Tibial nerve (tissue), 4 donors: ENCODE data around the gene RASAL1. TPM values are rescaled to one million over a fixed set of nuclear protein-coding genes. Genes with fewer than 3 reads are reported as not detected.

Experiments used
- DNase-seq, 2 donors: peaks; one replicate each; pipeline ENCODE4 v3.0.0-alpha.2; 2019; ENCODE audit warnings: low spot score in 2 of 2
- H3K27ac ChIP-seq, 4 donors: fragments of 200-600 bp; sonication (generic) in 3 of 4; one replicate each; pipeline ENCODE4 v1.5.1; 2017 to 2019; ENCODE audit warnings: mild to moderate bottlenecking in 1 of 4
- H3K27me3 ChIP-seq, 2 donors: fragments of 200-600 bp; sonication (generic) in 1 of 2; one replicate each; pipeline versions ENCODE4 v1.5.1 to v1.6.0; 2017 to 2019
- H3K36me3 ChIP-seq, 3 donors: fragments of 200-600 bp; sonication (generic); one replicate each; pipeline ENCODE4 v1.5.1; 2018 to 2019
- H3K4me1 ChIP-seq, 4 donors: fragments of 200-600 bp; sonication (generic) in 3 of 4; one replicate each; pipeline ENCODE4 v1.5.1; 2017 to 2019
- H3K4me3 ChIP-seq, 4 donors: fragments of 200-600 bp; sonication (generic) in 3 of 4; one replicate each; pipeline ENCODE4 v1.5.1; 2017 to 2019; ENCODE audit warnings: mild to moderate bottlenecking in 1 of 4, moderate library complexity in 1 of 4
- H3K9me3 ChIP-seq, 4 donors: fragments of 200-600 bp; sonication (generic) in 3 of 4; one replicate each; pipeline ENCODE4 v1.5.1; 2017 to 2019
- EP300 ChIP-seq, 2 donors: sonication (generic); formaldehyde crosslinking; IDR thresholded peaks; one replicate each; pipeline ENCODE4 v1.6.1; 2017; ENCODE audit warnings: antibody characterized with exemption in 2 of 2, mild to moderate bottlenecking in 1 of 2
- POLR2A ChIP-seq, 2 donors: fragments of 450-650 bp; IDR thresholded peaks; one replicate each; pipeline ENCODE4 v1.6.1; 2017; ENCODE audit warnings: antibody characterized with exemption in 2 of 2, mild to moderate bottlenecking in 2 of 2, moderate library complexity in 2 of 2
- WGBS, 2 donors: methylation state at CpG; one replicate each; pipeline ENCODE4 v1.1.5; 2018; 5-methylcytosine and 5-hydroxymethylcytosine counted together
- small RNA-seq: library from RNA; depleted of rRNA; stranded (forward); fragments of <200 nt; gene quantifications from one replicate; pipeline ENCODE3, GENCODE V24; 2016
- total RNA-seq, 4 donors: library from RNA; depleted of rRNA; stranded (reverse); fragments of >200 nt; gene quantifications; one replicate each; pipeline ENCODE4 v1.1.0, GENCODE V29; 2016
- TF ChIP-seq, protein P1 (sequence below), 5 experiments: fragments of 200-600 bp in 3 of 5; fragments of 450-650 bp in 2 of 5; sonication (generic) in 3 of 5; IDR thresholded peaks; one replicate each; pipeline ENCODE4 v1.5.1; 2016 to 2019; ENCODE audit warnings: antibody characterized with exemption in 5 of 5, mild to moderate bottlenecking in 3 of 5, moderate library complexity in 2 of 5

The RASAL1 gene
- total RNA-seq, 4 donors from 2014 or later, result 0.87 to 5.2 (median 3.3) TPM

DNA sequence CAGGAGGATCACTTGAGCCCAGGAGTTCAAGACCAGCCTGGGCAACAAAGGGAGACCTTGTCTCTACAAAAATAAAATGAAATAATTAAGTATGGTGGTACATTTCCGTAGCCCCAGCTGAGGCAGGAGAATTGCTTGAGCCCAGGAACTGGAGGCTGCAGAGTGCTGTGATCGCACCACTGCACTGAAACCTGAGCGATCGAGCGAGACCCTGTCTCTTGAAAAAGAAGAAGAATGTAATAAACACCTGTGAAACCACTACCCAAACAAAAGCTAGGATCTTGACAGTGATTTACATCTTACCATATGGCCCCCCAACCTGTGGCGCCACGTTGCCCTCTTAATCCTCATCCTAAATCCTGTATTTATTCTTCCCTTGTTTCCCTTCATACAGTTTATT is 84.8 kb downstream of the RASAL1 start:
- Histone ChIP-seq H3K4me3 (no peak overlapping the region), H3K27me3 (peaks cover 0 to 14% of the 10 kb centered on the region in 2 donors)
- WGBS, 2 donors, result 86 to 92% methylated on average over 7 of the region's 7 CpGs

DNA sequence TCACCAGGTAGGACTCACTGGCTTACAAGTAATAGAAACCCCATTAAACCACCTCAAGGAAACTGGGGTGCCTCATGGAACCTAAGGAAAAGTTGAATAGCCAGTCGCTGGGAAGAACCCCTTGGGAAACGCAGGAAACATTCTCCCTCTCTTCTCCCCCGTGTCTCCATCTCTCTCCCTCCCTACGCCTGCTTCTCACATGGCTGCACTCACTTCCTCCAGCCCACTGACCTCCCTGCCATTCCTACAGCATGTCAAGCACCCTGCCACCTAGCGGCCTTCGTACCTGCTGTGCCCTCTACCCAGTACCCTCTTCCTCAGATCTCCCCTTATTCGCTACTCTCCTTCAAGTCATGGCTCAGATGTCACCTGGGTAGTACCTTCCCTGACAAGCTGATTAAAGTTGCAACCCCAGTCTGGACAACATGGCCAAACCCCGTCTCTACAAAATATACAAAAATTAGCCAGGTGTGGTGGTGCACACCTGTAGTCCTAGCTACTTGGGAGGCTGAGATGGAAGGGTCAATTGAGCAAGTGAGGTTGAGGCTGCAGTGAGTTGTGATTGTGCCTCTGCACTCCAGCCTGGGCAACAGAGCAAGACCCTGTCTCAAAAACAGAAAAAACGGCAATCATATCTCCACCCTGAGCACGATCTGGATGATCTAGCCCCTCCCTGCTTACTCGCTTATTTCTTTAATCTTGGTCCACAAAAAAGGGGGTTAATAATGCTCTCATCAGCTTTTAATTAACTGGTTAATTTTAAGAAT is 85.4 kb downstream of the RASAL1 start:
- DNase-seq, result no peak
- Histone ChIP-seq H3K4me3 (no peak overlapping the region), H3K27ac (no peak overlapping the region), H3K36me3 (no peaks in the 10 kb centered on the region), H3K4me1 (no peaks in the 10 kb centered on the region), H3K9me3 (no peaks in the 10 kb centered on the region), H3K27me3 (peaks cover 0 to 7% of the 10 kb centered on the region in 2 donors)
- WGBS, 2 donors, result 51 to 55% methylated on average over 11 of the region's 11 CpGs
- TF ChIP-seq EP300 (IDR thresholded peaks at IDR 0.05) (no peak), POLR2A (IDR thresholded peaks at IDR 0.05) (no peak)
- TF ChIP-seq, protein P1, sequence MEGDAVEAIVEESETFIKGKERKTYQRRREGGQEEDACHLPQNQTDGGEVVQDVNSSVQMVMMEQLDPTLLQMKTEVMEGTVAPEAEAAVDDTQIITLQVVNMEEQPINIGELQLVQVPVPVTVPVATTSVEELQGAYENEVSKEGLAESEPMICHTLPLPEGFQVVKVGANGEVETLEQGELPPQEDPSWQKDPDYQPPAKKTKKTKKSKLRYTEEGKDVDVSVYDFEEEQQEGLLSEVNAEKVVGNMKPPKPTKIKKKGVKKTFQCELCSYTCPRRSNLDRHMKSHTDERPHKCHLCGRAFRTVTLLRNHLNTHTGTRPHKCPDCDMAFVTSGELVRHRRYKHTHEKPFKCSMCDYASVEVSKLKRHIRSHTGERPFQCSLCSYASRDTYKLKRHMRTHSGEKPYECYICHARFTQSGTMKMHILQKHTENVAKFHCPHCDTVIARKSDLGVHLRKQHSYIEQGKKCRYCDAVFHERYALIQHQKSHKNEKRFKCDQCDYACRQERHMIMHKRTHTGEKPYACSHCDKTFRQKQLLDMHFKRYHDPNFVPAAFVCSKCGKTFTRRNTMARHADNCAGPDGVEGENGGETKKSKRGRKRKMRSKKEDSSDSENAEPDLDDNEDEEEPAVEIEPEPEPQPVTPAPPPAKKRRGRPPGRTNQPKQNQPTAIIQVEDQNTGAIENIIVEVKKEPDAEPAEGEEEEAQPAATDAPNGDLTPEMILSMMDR (IDR thresholded peaks at IDR 0.05), result no peak

More for the DNA sequence above, 84.8 kb downstream of the RASAL1 start:
- Histone ChIP-seq H3K36me3 (no peaks in the 10 kb centered on the region), H3K9me3 (no peaks in the 10 kb centered on the region), H3K27ac (no peak overlapping the region), H3K4me1 (peaks cover 0 to 4% (median 0%) of the 10 kb centered on the region in 4 donors)
- TF ChIP-seq, protein P1 (IDR thresholded peaks at IDR 0.05), result no peak
- no peak for TF ChIP-seq POLR2A (IDR thresholded peaks at IDR 0.05)
- TF ChIP-seq EP300 (IDR thresholded peaks at IDR 0.05), result no peak
- DNase-seq, result no peak

Small RNA genes within 50 kb of the gene (small RNA-seq; reads per million reads assigned to genes)
- not detected for gene MIR7106
- gene RF00019, result not detected

Other genes starting within 250 kb of the RASAL1 start
- gene OAS1, start 228.8 kb downstream of the RASAL1 start, total RNA-seq, result 10 to 100 TPM in 2 of 4 donors, 1 to 10 TPM in 2; 8.2 to 22.8 (median 11.3) TPM
- 10 to 100 TPM in 2 of 4 donors, 1 to 10 TPM in 2; 5.7 to 16.5 (median 11.3) TPM for gene OAS3, start 197.3 kb downstream of the RASAL1 start, total RNA-seq
- 10 to 100 TPM in 1 of 4 donors, 1 to 10 TPM in 3; 3.1 to 28.4 (median 6.3) TPM for gene OAS2, start 157.2 kb downstream of the RASAL1 start, total RNA-seq
- 10 to 100 TPM; 17.3 to 38.1 (median 25.4) TPM for gene DTX1, start 79.0 kb downstream of the RASAL1 start, total RNA-seq
- not detected for gene CFAP73, start 14.0 kb upstream of the RASAL1 start, total RNA-seq
- 100 to 1,000 TPM in 1 of 4 donors, 10 to 100 TPM in 3; 49.4 to 105 (median 83.0) TPM for gene DDX54, start 49.7 kb upstream of the RASAL1 start, total RNA-seq
- 10 to 100 TPM in 3 of 4 donors, 1 to 10 TPM in 1; 8.3 to 27.5 (median 14.1) TPM for gene RITA1, start 50.0 kb upstream of the RASAL1 start, total RNA-seq
- 10 to 100 TPM; 62.7 to 77.6 (median 69.8) TPM for gene TPCN1, start 85.7 kb upstream of the RASAL1 start, total RNA-seq
- gene SLC8B1, start 199.3 kb upstream of the RASAL1 start, total RNA-seq, result 10 to 100 TPM; 52.0 to 73.5 (median 61.2) TPM
- gene PLBD2, start 222.8 kb upstream of the RASAL1 start, total RNA-seq, result 10 to 100 TPM; 36.5 to 57.9 (median 44.7) TPM